HepG2 (cell line): ENCODE data around the gene UMPS. TPM values are rescaled to one million over a fixed set of nuclear protein-coding genes. Genes with fewer than 3 reads are reported as not detected.
A peak's percentile ranks its signal among the peaks of the same experiment; 100 is the strongest.

Source experiments
- GZF1 ChIP-seq: sonication (generic); formaldehyde crosslinking; IDR thresholded peaks from 2 replicates; pipeline ENCODE4 v1.5.1; 2020; ENCODE audit warnings: mild to moderate bottlenecking, missing genetic modification reagents
- MED13 ChIP-seq: sonication (generic); formaldehyde crosslinking; IDR thresholded peaks from 2 replicates; pipeline ENCODE4 v1.5.0; 2020; ENCODE audit warnings: missing genetic modification reagents
- MEF2D ChIP-seq: sonication (generic); formaldehyde crosslinking; IDR thresholded peaks from 2 replicates; pipeline ENCODE4 v1.5.1; 2020; ENCODE audit warnings: mild to moderate bottlenecking, missing genetic modification reagents
- MXD4 ChIP-seq: IDR thresholded peaks from 2 replicates; pipeline ENCODE4 v1.6.1; 2016; ENCODE audit warnings: mild to moderate bottlenecking, missing biosample characterization, missing genetic modification reagents
- NR1H2 ChIP-seq: sonication (generic); formaldehyde crosslinking; IDR thresholded peaks from 2 replicates; pipeline ENCODE4 v1.8.1; 2022; ENCODE audit warnings: low read depth, missing genetic modification reagents, borderline replicate concordance
- ONECUT2 ChIP-seq: sonication (generic); formaldehyde crosslinking; IDR thresholded peaks from 2 replicates; pipeline ENCODE4 v1.4.0; 2020; ENCODE audit warnings: missing genetic modification reagents
- SAFB2 ChIP-seq: sonication (generic); formaldehyde crosslinking; IDR thresholded peaks from 2 replicates; pipeline ENCODE4 v1.5.1; 2020; ENCODE audit warnings: missing genetic modification reagents, low read depth, mild to moderate bottlenecking, borderline replicate concordance
- SCMH1 ChIP-seq: sonication (generic); formaldehyde crosslinking; IDR thresholded peaks from 2 replicates; pipeline ENCODE4 v1.9.0; 2021; ENCODE audit warnings: missing genetic modification reagents, mild to moderate bottlenecking, borderline replicate concordance
- ZNF251 ChIP-seq: sonication (generic); formaldehyde crosslinking; IDR thresholded peaks from 2 replicates; pipeline ENCODE4 v1.9.0; 2021; ENCODE audit warnings: mild to moderate bottlenecking, missing genetic modification reagents
- ZNF543 ChIP-seq: sonication (generic); formaldehyde crosslinking; IDR thresholded peaks from 2 replicates; pipeline ENCODE4 v1.4.0; 2020; ENCODE audit warnings: mild to moderate bottlenecking, missing genetic modification reagents
- ZNF883 ChIP-seq: sonication (generic); formaldehyde crosslinking; IDR thresholded peaks from 2 replicates; pipeline ENCODE4 v1.5.1; 2020; ENCODE audit warnings: mild to moderate bottlenecking, missing genetic modification reagents; ENCODE audit errors: not compliant biosample characterization
- polyA plus RNA-seq, 8 experiments: library from polyadenylated mRNA; depleted of rRNA in 3 of 8; stranded (reverse) in 7 of 8; unstranded in 1 of 8; fragments of >200 nt; fragmentation: Illumina TruSeq in 4 of 8; extraction: Trizol in 4 of 8; gene quantifications; 2 replicates each; pipeline versions ENCODE4 v1.2.1 to v1.2.3, GENCODE V29; 2011 to 2016; ENCODE audit warnings: low read depth in 4 of 8, missing spikeins in 1 of 8, mixed read lengths in 1 of 8; ENCODE audit not compliant: insufficient read depth in 1 of 8
- total RNA-seq, 5 experiments: library from RNA; depleted of rRNA; stranded (reverse); fragments of >200 nt; fragmentation: Illumina TruSeq; extraction: Trizol; gene quantifications; 2 replicates each; pipeline ENCODE4 v1.2.3, GENCODE V29; 2016; ENCODE audit warnings: low read depth in 1 of 5
- TF ChIP-seq, protein P1 (sequence below): sonication (generic); formaldehyde crosslinking; IDR thresholded peaks from 2 replicates; pipeline ENCODE4 v1.4.0; 2020; ENCODE audit warnings: missing genetic modification reagents
- TF ChIP-seq, protein P2 (sequence below): IDR thresholded peaks from 2 replicates; pipeline ENCODE4 v1.6.1; 2016; ENCODE audit warnings: mild to moderate bottlenecking, missing biosample characterization, missing genetic modification reagents
- TF ChIP-seq, protein P3 (sequence below): sonication (generic); formaldehyde crosslinking; IDR thresholded peaks from 2 replicates; pipeline ENCODE4 v1.4.0; 2020; ENCODE audit warnings: missing genetic modification reagents
- TF ChIP-seq, protein P4 (sequence below): sonication (generic); formaldehyde crosslinking; IDR thresholded peaks from 2 replicates; pipeline ENCODE4 v1.8.0; 2022; ENCODE audit warnings: mild to moderate bottlenecking, missing genetic modification reagents, borderline replicate concordance
- TF ChIP-seq, protein P5 (sequence below): sonication (generic); formaldehyde crosslinking; IDR thresholded peaks from 2 replicates; pipeline ENCODE4 v1.4.0; 2020; ENCODE audit warnings: missing genetic modification reagents, low read depth, mild to moderate bottlenecking, borderline replicate concordance
- TF ChIP-seq, protein P6 (sequence below): sonication (generic); formaldehyde crosslinking; IDR thresholded peaks from 2 replicates; pipeline ENCODE4 v1.5.1; 2020; ENCODE audit warnings: mild to moderate bottlenecking, missing genetic modification reagents, moderate library complexity
- TF ChIP-seq, protein P7 (sequence below): sonication (generic); formaldehyde crosslinking; conservative IDR thresholded peaks from 2 replicates; pipeline ENCODE4 v1.4.0; 2020; ENCODE audit warnings: missing genetic modification reagents

Gene UMPS
- total and polyA plus RNA-seq, 2 of the 13 experiments (the other 11 are each of a cell fraction or from before 2014, with no cell fraction given) = 52.7 to 74.2 TPM

DNA sequence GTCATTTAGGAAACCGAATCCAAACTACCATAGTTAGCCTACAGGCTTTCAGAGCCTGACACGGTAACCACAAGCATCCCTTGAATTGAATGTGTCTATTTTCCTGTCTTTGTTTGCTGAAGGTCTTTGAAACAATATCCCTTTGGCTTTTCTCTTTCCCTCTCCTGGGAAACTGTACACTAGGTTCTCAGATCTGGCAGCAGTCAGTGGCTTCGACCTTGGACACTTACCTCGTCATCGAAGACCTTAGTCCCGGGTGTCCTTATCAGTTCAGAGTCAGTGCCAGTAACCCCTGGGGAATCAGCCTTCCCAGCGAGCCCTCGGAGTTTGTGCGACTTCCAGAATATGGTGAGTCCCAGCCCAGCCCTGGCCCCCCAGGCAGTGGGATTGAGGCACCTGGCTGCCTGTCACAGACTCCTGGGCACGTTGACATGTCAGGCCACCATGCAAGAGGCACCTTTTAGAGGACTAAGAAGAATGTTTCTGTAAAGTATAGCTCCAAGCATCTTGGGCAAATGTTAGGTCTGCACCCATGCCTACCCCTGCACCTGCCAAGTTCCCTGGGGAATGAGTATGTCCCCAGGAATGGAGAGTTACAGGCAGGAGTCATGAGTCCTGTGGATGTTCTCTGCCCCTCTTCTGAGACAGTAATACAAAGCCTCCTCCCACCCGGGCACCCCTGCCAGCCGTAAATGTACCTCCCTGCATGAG is 30.4 kb upstream of the UMPS start (continued):
- peak; percentile 39; the same call in 1 of the 2 replicates for TF ChIP-seq MEF2D
- TF ChIP-seq, protein P1, sequence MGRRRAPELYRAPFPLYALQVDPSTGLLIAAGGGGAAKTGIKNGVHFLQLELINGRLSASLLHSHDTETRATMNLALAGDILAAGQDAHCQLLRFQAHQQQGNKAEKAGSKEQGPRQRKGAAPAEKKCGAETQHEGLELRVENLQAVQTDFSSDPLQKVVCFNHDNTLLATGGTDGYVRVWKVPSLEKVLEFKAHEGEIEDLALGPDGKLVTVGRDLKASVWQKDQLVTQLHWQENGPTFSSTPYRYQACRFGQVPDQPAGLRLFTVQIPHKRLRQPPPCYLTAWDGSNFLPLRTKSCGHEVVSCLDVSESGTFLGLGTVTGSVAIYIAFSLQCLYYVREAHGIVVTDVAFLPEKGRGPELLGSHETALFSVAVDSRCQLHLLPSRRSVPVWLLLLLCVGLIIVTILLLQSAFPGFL (CRISPR knock-in tag) = no peak
- no peak for TF ChIP-seq ZNF883
- no peak for TF ChIP-seq SAFB2 (CRISPR knock-in tag)
- no peak for TF ChIP-seq NR1H2
- TF ChIP-seq ZNF251 (CRISPR knock-in tag) = no peak
- TF ChIP-seq SCMH1 (CRISPR knock-in tag) = no peak
- TF ChIP-seq, protein P2, sequence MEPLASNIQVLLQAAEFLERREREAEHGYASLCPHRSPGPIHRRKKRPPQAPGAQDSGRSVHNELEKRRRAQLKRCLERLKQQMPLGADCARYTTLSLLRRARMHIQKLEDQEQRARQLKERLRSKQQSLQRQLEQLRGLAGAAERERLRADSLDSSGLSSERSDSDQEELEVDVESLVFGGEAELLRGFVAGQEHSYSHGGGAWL = peak; percentile 67; the same call in 1 of the 2 replicates
- no peak for TF ChIP-seq MED13
- TF ChIP-seq GZF1 (CRISPR knock-in tag) = 0 out of 2 replicates have a peak, but pooled peaks have one; percentile 62
- TF ChIP-seq, protein P3, sequence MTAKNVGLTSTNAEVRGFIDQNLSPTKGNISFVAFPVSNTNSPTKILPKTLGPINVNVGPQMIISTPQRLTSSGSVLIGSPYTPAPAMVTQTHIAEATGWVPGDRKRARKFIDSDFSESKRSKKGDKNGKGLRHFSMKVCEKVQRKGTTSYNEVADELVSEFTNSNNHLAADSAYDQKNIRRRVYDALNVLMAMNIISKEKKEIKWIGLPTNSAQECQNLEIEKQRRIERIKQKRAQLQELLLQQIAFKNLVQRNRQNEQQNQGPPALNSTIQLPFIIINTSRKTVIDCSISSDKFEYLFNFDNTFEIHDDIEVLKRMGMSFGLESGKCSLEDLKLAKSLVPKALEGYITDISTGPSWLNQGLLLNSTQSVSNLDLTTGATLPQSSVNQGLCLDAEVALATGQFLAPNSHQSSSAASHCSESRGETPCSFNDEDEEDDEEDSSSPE (CRISPR knock-in tag) = no peak; the same call in 1 of the 2 replicates
- TF ChIP-seq, protein P4, sequence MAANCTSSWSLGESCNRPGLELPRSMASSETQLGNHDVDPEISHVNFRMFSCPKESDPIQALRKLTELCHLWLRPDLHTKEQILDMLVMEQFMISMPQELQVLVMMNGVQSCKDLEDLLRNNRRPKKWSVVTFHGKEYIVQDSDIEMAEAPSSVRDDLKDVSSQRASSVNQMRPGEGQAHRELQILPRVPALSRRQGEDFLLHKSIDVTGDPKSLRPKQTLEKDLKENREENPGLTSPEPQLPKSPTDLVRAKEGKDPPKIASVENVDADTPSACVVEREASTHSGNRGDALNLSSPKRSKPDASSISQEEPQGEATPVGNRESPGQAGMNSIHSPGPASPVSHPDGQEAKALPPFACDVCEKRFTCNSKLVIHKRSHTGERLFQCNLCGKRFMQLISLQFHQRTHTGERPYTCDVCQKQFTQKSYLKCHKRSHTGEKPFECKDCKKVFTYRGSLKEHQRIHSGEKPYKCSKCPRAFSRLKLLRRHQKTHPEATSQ (CRISPR knock-in tag) = no peak
- TF ChIP-seq, protein P5, sequence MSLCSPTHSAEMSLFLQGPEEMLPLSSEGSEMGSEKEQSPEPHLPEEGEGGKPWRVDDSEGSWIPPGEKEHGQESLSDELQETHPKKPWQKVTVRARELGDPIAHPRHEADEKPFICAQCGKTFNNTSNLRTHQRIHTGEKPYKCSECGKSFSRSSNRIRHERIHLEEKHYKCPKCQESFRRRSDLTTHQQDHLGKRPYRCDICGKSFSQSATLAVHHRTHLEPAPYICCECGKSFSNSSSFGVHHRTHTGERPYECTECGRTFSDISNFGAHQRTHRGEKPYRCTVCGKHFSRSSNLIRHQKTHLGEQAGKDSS (CRISPR knock-in tag) = peak; percentile 56; the same call in 1 of the 2 replicates
- TF ChIP-seq, protein P6, sequence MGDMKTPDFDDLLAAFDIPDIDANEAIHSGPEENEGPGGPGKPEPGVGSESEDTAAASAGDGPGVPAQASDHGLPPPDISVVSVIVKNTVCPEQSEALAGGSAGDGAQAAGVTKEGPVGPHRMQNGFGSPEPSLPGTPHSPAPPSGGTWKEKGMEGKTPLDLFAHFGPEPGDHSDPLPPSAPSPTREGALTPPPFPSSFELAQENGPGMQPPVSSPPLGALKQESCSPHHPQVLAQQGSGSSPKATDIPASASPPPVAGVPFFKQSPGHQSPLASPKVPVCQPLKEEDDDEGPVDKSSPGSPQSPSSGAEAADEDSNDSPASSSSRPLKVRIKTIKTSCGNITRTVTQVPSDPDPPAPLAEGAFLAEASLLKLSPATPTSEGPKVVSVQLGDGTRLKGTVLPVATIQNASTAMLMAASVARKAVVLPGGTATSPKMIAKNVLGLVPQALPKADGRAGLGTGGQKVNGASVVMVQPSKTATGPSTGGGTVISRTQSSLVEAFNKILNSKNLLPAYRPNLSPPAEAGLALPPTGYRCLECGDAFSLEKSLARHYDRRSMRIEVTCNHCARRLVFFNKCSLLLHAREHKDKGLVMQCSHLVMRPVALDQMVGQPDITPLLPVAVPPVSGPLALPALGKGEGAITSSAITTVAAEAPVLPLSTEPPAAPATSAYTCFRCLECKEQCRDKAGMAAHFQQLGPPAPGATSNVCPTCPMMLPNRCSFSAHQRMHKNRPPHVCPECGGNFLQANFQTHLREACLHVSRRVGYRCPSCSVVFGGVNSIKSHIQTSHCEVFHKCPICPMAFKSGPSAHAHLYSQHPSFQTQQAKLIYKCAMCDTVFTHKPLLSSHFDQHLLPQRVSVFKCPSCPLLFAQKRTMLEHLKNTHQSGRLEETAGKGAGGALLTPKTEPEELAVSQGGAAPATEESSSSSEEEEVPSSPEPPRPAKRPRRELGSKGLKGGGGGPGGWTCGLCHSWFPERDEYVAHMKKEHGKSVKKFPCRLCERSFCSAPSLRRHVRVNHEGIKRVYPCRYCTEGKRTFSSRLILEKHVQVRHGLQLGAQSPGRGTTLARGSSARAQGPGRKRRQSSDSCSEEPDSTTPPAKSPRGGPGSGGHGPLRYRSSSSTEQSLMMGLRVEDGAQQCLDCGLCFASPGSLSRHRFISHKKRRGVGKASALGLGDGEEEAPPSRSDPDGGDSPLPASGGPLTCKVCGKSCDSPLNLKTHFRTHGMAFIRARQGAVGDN (CRISPR knock-in tag) = peak; percentile 88
- no peak; the same call in 1 of the 2 replicates for TF ChIP-seq MXD4 (CRISPR knock-in tag)
- TF ChIP-seq, protein P7, sequence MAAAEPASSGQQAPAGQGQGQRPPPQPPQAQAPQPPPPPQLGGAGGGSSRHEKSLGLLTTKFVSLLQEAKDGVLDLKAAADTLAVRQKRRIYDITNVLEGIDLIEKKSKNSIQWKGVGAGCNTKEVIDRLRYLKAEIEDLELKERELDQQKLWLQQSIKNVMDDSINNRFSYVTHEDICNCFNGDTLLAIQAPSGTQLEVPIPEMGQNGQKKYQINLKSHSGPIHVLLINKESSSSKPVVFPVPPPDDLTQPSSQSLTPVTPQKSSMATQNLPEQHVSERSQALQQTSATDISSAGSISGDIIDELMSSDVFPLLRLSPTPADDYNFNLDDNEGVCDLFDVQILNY (CRISPR knock-in tag) = no peak
- peak; percentile 27; the same call in 1 of the 2 replicates for TF ChIP-seq ONECUT2 (CRISPR knock-in tag)
- no peak for TF ChIP-seq ZNF543 (CRISPR knock-in tag)
